Spleen (tissue), 11 donors: ENCODE measurements around the gene SLC19A2. TPM values are rescaled to one million over a fixed set of nuclear protein-coding genes. Genes with fewer than 3 reads are reported as not detected.

Source experiments
- DNase-seq: peaks from one replicate; pipeline ENCODE4 v3.0.0-alpha.2; 2020
- H3K27ac ChIP-seq, 8 donors: fragments of 200-600 bp; sonication (generic) in 7 of 8; 1 replicate in 4 of 8; 2 replicates in 4 of 8; pipeline versions ENCODE4 v1.5.0 to v1.8.0; 2016 to 2021; ENCODE audit warnings: inconsistent platforms in 4 of 8, mild to moderate bottlenecking in 4 of 8, moderate library complexity in 1 of 8
- H3K27me3 ChIP-seq, 7 donors: fragments of 200-600 bp; sonication (generic) in 6 of 7; replicated peaks in 1 of 7; 1 replicate in 4 of 7; 2 replicates in 3 of 7; pipeline versions ENCODE4 v1.5.0 to v1.8.0; 2016 to 2021; ENCODE audit warnings: inconsistent platforms in 3 of 7, mild to moderate bottlenecking in 1 of 7
- H3K36me3 ChIP-seq, 6 donors: fragments of 200-600 bp; sonication (generic) in 5 of 6; 1 replicate in 4 of 6; 2 replicates in 2 of 6; pipeline versions ENCODE4 v1.5.0 to v1.8.0; 2016 to 2021; ENCODE audit warnings: inconsistent platforms in 2 of 6
- H3K4me1 ChIP-seq, 6 donors: fragments of 200-600 bp; sonication (generic) in 5 of 6; 1 replicate in 3 of 6; 2 replicates in 3 of 6; pipeline versions ENCODE4 v1.5.0 to v1.8.0; 2016 to 2021; ENCODE audit warnings: inconsistent platforms in 3 of 6
- H3K4me3 ChIP-seq, 8 donors: fragments of 200-600 bp; sonication (generic) in 7 of 8; 1 replicate in 4 of 8; 2 replicates in 4 of 8; pipeline versions ENCODE4 v1.5.0 to v1.8.0; 2016 to 2021; ENCODE audit warnings: inconsistent platforms in 4 of 8, mild to moderate bottlenecking in 4 of 8, moderate library complexity in 2 of 8
- H3K9me3 ChIP-seq, 8 donors: fragments of 200-600 bp; sonication (generic) in 7 of 8; 1 replicate in 4 of 8; 2 replicates in 4 of 8; pipeline versions ENCODE4 v1.5.0 to v1.8.0; 2016 to 2021; ENCODE audit warnings: inconsistent platforms in 4 of 8
- POLR2A ChIP-seq, 3 donors: fragments of 450-650 bp; IDR thresholded peaks; one replicate each; pipeline ENCODE4 v1.5.1; 2017; ENCODE audit warnings: antibody characterized with exemption in 3 of 3, mild to moderate bottlenecking in 1 of 3
- POLR2AphosphoS5 ChIP-seq, 3 donors: sonication (generic); formaldehyde crosslinking; IDR thresholded peaks; one replicate each; pipeline ENCODE4 v1.5.1; 2017; ENCODE audit warnings: antibody characterized with exemption in 3 of 3
- WGBS, 5 donors: extraction: QIAGEN DNeasy Blood & Tissue Kit in 3 of 5; methylation state at CpG; one replicate each; pipeline versions ENCODE4 v1.1.5 to v1.1.7; 2013 to 2018; 5-methylcytosine and 5-hydroxymethylcytosine counted together
- intact Hi-C: fragments of 100-400 bp; cut with DNase I; formaldehyde crosslinking; loops from one replicate; pipeline ENCODE4 v1.15.0; 2023; ENCODE audit warnings: low total_unique reads
- polyA plus RNA-seq, 3 donors: library from polyadenylated mRNA; stranded (reverse); fragments of 200-250 nt; gene quantifications; one replicate each; pipeline ENCODE4 v1.2.1, GENCODE V29; 2013
- total RNA-seq, 7 donors: library from RNA; depleted of rRNA in 3 of 7; stranded (reverse); fragments of >200 nt in 3 of 7; fragmentation: NEBNext Ultra II Directional in 4 of 7; extraction: Animal tissue kit (Norgen Biotek cat#: 25700) in 4 of 7; gene quantifications; one replicate each; pipeline versions ENCODE4 v1.1.0 to v1.2.1, GENCODE V29; 2016 to 2021
- TF ChIP-seq, protein P1 (sequence below), 11 experiments: fragments of 200-600 bp in 7 of 11; fragments of 450-650 bp in 4 of 11; sonication (generic) in 4 of 11; IDR thresholded peaks in 8 of 11; conservative IDR thresholded peaks in 3 of 11; 1 replicate in 7 of 11; 2 replicates in 4 of 11; pipeline versions ENCODE4 v1.4.0 to v1.8.0; 2016 to 2021; ENCODE audit warnings: antibody characterized with exemption in 11 of 11, inconsistent platforms in 4 of 11, mild to moderate bottlenecking in 1 of 11
- donor health status: healthy with polysubstance abuse.
- donor health status: DM: no; HTN: no; CAD: no; lungs with moderate emphysema.
- donor health status: DM: no; HTN: no; CAD: no.
- donor health status: Bipolar disorder and iron deficiency.
- donor health status: healthy.
- donor health status: DM: no; HTN: no; CAD: no.
- donor health status: DM: yes; HTN: yes; CAD: no.

The SLC19A2 gene
- total and polyA plus RNA-seq, 10 donors: 2.0 to 6.7 (median 3.6) TPM

GRCh38 chr1:169452921-169453320 is 32.8 kb downstream of the SLC19A2 start:
- WGBS, 5 donors: 85 to 95% (median 87%) methylated on average over 2 of the region's 2 CpGs
- intact Hi-C loops: no loop called here
- no peaks in the 10 kb centered on the region for H3K4me1 ChIP-seq

DNA sequence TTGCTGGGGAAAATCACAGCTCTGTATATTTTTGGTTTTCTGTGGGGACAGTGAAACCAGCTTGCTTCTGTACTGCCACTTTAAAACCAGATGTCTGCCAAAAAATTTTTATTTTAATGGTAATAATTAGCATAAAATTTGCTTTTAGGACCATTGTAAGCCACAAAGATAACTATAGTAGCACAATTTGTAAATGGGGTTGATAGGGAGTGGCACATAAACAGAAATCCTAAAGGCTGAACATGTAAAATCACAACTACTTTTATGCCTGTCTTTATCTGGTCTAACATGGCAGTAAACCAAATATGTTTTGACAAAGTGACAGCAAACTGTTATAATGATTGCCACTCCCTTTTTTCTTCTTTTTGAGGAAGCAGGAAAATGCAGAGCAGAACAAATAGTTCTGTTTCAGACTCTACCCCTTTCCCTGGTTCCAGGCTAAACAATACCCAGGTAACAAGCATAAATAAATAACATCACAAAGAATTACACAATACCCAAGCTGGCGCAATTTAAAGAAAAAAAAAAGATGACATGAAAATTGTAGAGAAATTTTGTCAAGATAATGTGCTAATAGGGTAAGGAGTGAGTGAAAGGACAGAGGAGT is 34.4 kb downstream of the SLC19A2 start:
- no peak for DNase-seq
- Histone ChIP-seq H3K36me3 (no peaks in the 10 kb centered on the region), H3K27ac (no peak overlapping the region), H3K9me3 (peaks cover 0 to 5% (median 1%) of the 10 kb centered on the region in 8 donors), H3K4me1 (no peaks in the 10 kb centered on the region), H3K27me3 (no peaks in the 10 kb centered on the region), H3K4me3 (no peak overlapping the region)
- TF ChIP-seq POLR2A (IDR thresholded peaks at IDR 0.05): no peak
- no peak for TF ChIP-seq POLR2AphosphoS5 (IDR thresholded peaks at IDR 0.05)
- TF ChIP-seq, protein P1, sequence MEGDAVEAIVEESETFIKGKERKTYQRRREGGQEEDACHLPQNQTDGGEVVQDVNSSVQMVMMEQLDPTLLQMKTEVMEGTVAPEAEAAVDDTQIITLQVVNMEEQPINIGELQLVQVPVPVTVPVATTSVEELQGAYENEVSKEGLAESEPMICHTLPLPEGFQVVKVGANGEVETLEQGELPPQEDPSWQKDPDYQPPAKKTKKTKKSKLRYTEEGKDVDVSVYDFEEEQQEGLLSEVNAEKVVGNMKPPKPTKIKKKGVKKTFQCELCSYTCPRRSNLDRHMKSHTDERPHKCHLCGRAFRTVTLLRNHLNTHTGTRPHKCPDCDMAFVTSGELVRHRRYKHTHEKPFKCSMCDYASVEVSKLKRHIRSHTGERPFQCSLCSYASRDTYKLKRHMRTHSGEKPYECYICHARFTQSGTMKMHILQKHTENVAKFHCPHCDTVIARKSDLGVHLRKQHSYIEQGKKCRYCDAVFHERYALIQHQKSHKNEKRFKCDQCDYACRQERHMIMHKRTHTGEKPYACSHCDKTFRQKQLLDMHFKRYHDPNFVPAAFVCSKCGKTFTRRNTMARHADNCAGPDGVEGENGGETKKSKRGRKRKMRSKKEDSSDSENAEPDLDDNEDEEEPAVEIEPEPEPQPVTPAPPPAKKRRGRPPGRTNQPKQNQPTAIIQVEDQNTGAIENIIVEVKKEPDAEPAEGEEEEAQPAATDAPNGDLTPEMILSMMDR (IDR thresholded peaks at IDR 0.05 in 8 of 11, conservative IDR thresholded peaks at IDR 0.05 in 3 of 11): no peak
- 70 to 93% (median 82%) methylated on average over 1 of the region's 1 CpG for WGBS, 5 donors
- intact Hi-C loops: no loop called here

More at GRCh38 chr1:169452921-169453320, 32.8 kb downstream of the SLC19A2 start:
- TF ChIP-seq POLR2AphosphoS5 (IDR thresholded peaks at IDR 0.05): no peak
- TF ChIP-seq, protein P1 (IDR thresholded peaks at IDR 0.05 in 8 of 11, conservative IDR thresholded peaks at IDR 0.05 in 3 of 11): no peak
- TF ChIP-seq POLR2A (IDR thresholded peaks at IDR 0.05): no peak
- no peaks in the 10 kb centered on the region for H3K27me3 ChIP-seq
- DNase-seq: no peak
- H3K9me3 ChIP-seq: peaks cover 5 to 21% (median 17%) of the 10 kb centered on the region in 8 donors
- H3K27ac ChIP-seq: no peak overlapping the region
- no peaks in the 10 kb centered on the region for H3K36me3 ChIP-seq
- H3K4me3 ChIP-seq: no peak overlapping the region

- H3K9me3 ChIP-seq: no peaks in the 10 kb centered on the region
- DNase-seq: no peak
- 55 to 67% (median 64%) methylated on average over 3 of the region's 3 CpGs for WGBS, 5 donors
- H3K27me3 ChIP-seq: peaks cover 0 to 13% (median 0%) of the 10 kb centered on the region in 7 donors
- H3K4me1 ChIP-seq: no peaks in the 10 kb centered on the region
- H3K4me3 ChIP-seq: no peak overlapping the region
- TF ChIP-seq, protein P1 (IDR thresholded peaks at IDR 0.05 in 8 of 11, conservative IDR thresholded peaks at IDR 0.05 in 3 of 11): no peak
- no peak for TF ChIP-seq POLR2AphosphoS5 (IDR thresholded peaks at IDR 0.05)
- no peak for TF ChIP-seq POLR2A (IDR thresholded peaks at IDR 0.05)
- H3K27ac ChIP-seq: no peak overlapping the region
- intact Hi-C loops: no loop called here
- H3K36me3 ChIP-seq: no peaks in the 10 kb centered on the region
Observed at GRCh38 chr1:169443923-169444322, 41.8 kb downstream of the SLC19A2 start.

GRCh38 chr1:169427081-169427641 is 58.6 kb downstream of the SLC19A2 start, which contains the start of gene CCDC181:
TSS of gene CCDC181 (minus strand) at chr1:169427474. CDS start at chr1:169424927, 2,547 bp downstream.
- WGBS, 5 donors: 1 to 2% (median 2%) methylated on average over 29 of the region's 29 CpGs
- TF ChIP-seq POLR2AphosphoS5 (IDR thresholded peaks at IDR 0.05): no peak
- TF ChIP-seq POLR2A (IDR thresholded peaks at IDR 0.05): no peak
- TF ChIP-seq, protein P1 (IDR thresholded peaks at IDR 0.05 in 8 of 11, conservative IDR thresholded peaks at IDR 0.05 in 3 of 11): no peak
- DNase-seq: peak; percentile 72
- peak within 1 kb of the TSS; percentile 6 to 63 (median 22) for H3K4me3 ChIP-seq
- intact Hi-C loops: no loop called here
- H3K27me3 ChIP-seq: peaks cover 0 to 67% (median 16%) of the 10 kb centered on the region in 7 donors
- H3K9me3 ChIP-seq: peaks cover 0 to 5% (median under 1%) of the 10 kb centered on the region in 8 donors
- H3K4me1 ChIP-seq: peaks cover 0 to 11% (median 8%) of the 10 kb centered on the region in 6 donors
- H3K36me3 ChIP-seq: no peaks in the 10 kb centered on the region
- no peak within 1 kb of the TSS for H3K27ac ChIP-seq
